Mesenchymal stem cell (in vitro differentiated cells and primary cell): ENCODE measurements around the gene BOD1.

Experiments used
- DNase-seq: peaks from one replicate; pipeline ENCODE4 v3.0.0-alpha.2; 2013
- H2AFZ ChIP-seq: one replicate; pipeline ENCODE4 v1.6.1; 2013; ENCODE audit warnings: low read depth, mild to moderate bottlenecking, control low read depth, inconsistent platforms, low read length, moderate library complexity
- H2AK5ac ChIP-seq: 2 replicates; pipeline ENCODE4 v1.6.1; 2013; ENCODE audit warnings: low read length, moderate library complexity, mild to moderate bottlenecking, inconsistent platforms; ENCODE audit not compliant: severe bottlenecking
- H2BK120ac ChIP-seq: one replicate; pipeline ENCODE4 v1.6.1; 2013; ENCODE audit warnings: low read depth, mild to moderate bottlenecking, inconsistent platforms, low read length, moderate library complexity
- H2BK12ac ChIP-seq, 2 experiments: one replicate each; pipeline ENCODE4 v1.6.1; 2013; ENCODE audit warnings: inconsistent platforms in 2 of 2, low read length in 2 of 2, mild to moderate bottlenecking in 2 of 2, moderate library complexity in 2 of 2, control low read depth in 1 of 2
- H2BK15ac ChIP-seq: one replicate; pipeline ENCODE4 v1.6.1; 2013; ENCODE audit warnings: mild to moderate bottlenecking, low read depth, inconsistent platforms; ENCODE audit not compliant: poor library complexity, severe bottlenecking
- H2BK5ac ChIP-seq: 2 replicates; pipeline ENCODE4 v1.6.1; 2013; ENCODE audit warnings: low read depth, mild to moderate bottlenecking, low read length, control low read depth, inconsistent platforms; ENCODE audit not compliant: poor library complexity, severe bottlenecking
- H3K14ac ChIP-seq, 2 experiments: one replicate each; pipeline ENCODE4 v1.6.1; 2013; ENCODE audit warnings: inconsistent platforms in 2 of 2, low read length in 2 of 2, control low read depth in 1 of 2, mild to moderate bottlenecking in 1 of 2, moderate library complexity in 1 of 2
- H3K18ac ChIP-seq, 2 experiments: one replicate each; pipeline ENCODE4 v1.6.1; 2013; ENCODE audit warnings: inconsistent platforms in 2 of 2, low read length in 2 of 2, control low read depth in 1 of 2, low read depth in 1 of 2, mild to moderate bottlenecking in 1 of 2
- H3K23ac ChIP-seq, 2 experiments: one replicate each; pipeline ENCODE4 v1.6.1; 2013; ENCODE audit warnings: inconsistent platforms in 2 of 2, low read length in 2 of 2, mild to moderate bottlenecking in 2 of 2, moderate library complexity in 2 of 2, control low read depth in 1 of 2
- H3K27ac ChIP-seq: 2 replicates; pipeline ENCODE4 v1.5.1; 2013; ENCODE audit warnings: mild to moderate bottlenecking, moderate library complexity, low read length, control low read depth, inconsistent platforms; ENCODE audit not compliant: poor library complexity, severe bottlenecking
- H3K27me3 ChIP-seq, 2 experiments: 2 replicates each; pipeline versions ENCODE4 v1.6.1 to v1.7.0; 2013; ENCODE audit warnings: low read length in 2 of 2, mild to moderate bottlenecking in 2 of 2, moderate library complexity in 2 of 2, control low read depth in 1 of 2, inconsistent platforms in 1 of 2; ENCODE audit not compliant: control insufficient read depth in 1 of 2, insufficient read depth in 1 of 2
- H3K36me3 ChIP-seq, 2 experiments: 2 replicates each; pipeline versions ENCODE4 v1.6.1 to v1.7.0; 2013; ENCODE audit warnings: low read length in 2 of 2, control low read depth in 1 of 2, inconsistent platforms in 1 of 2, low read depth in 1 of 2, mild to moderate bottlenecking in 1 of 2; ENCODE audit not compliant: insufficient read depth in 2 of 2, control insufficient read depth in 1 of 2
- H3K4ac ChIP-seq, 2 experiments: one replicate each; pipeline ENCODE4 v1.6.1; 2013; ENCODE audit warnings: inconsistent platforms in 2 of 2, low read length in 2 of 2, mild to moderate bottlenecking in 2 of 2, moderate library complexity in 2 of 2, control low read depth in 1 of 2, low read depth in 1 of 2
- H3K4me1 ChIP-seq: 2 replicates; pipeline ENCODE4 v1.6.1; 2013; ENCODE audit warnings: low read depth, low read length, control low read depth; ENCODE audit not compliant: control insufficient read depth, insufficient read depth
- H3K4me2 ChIP-seq: 2 replicates; pipeline ENCODE4 v1.6.1; 2013; ENCODE audit warnings: low read length, mild to moderate bottlenecking, inconsistent platforms; ENCODE audit not compliant: poor library complexity, severe bottlenecking
- H3K4me3 ChIP-seq, 2 experiments: 2 replicates each; pipeline versions ENCODE4 v1.5.1 to v1.7.0; 2013; ENCODE audit warnings: low read length in 2 of 2, mild to moderate bottlenecking in 2 of 2, control low read depth in 1 of 2, low read depth in 1 of 2; ENCODE audit not compliant: insufficient read depth in 1 of 2
- H3K79me1 ChIP-seq: replicated peaks from 2 replicates; pipeline ENCODE4 v1.6.1; 2013; ENCODE audit warnings: mild to moderate bottlenecking, control low read depth, low read length, inconsistent platforms; ENCODE audit not compliant: poor library complexity, severe bottlenecking
- H3K9ac ChIP-seq: 2 replicates; pipeline ENCODE4 v1.7.0; 2013; ENCODE audit warnings: mild to moderate bottlenecking, low read length, moderate library complexity
- H3K9me3 ChIP-seq: 2 replicates; pipeline ENCODE4 v1.7.0; 2013; ENCODE audit warnings: mild to moderate bottlenecking, low read length; ENCODE audit not compliant: control insufficient read depth
- H4K8ac ChIP-seq: one replicate; pipeline ENCODE4 v1.6.1; 2013; ENCODE audit warnings: inconsistent platforms, mild to moderate bottlenecking, low read length, moderate library complexity
- H4K91ac ChIP-seq: one replicate; pipeline ENCODE4 v1.6.1; 2013; ENCODE audit warnings: mild to moderate bottlenecking, low read length, inconsistent platforms
- WGBS: methylation state at CpG from one replicate; pipeline ENCODE4 v1.1.7; 2013; ENCODE audit warnings: mixed read lengths; 5-methylcytosine and 5-hydroxymethylcytosine counted together

BOD1 gene

GRCh38 chr5:173565491-173566072, 50.9 kb downstream of the BOD1 start:
- no peak overlapping the region for H2BK15ac ChIP-seq
- no peak overlapping the region for H3K18ac ChIP-seq
- no peak overlapping the region for H4K91ac ChIP-seq
- no peak overlapping the region for H3K4me2 ChIP-seq
- H3K4ac ChIP-seq: no peak overlapping the region
- H2BK120ac ChIP-seq: no peak overlapping the region
- peaks cover 0 to 11% of the 10 kb centered on the region in 2 experiments for H3K27me3 ChIP-seq
- H3K4me1 ChIP-seq: peaks cover 2% of the 10 kb centered on the region
- DNase-seq: no peak
- 100% methylated on average over 3 of the region's 3 CpGs for WGBS
- no peak overlapping the region for H2AFZ ChIP-seq
- peak overlapping the region; percentile 31 for H2AK5ac ChIP-seq
- no peak overlapping the region for H3K27ac ChIP-seq
- no peak overlapping the region for H3K23ac ChIP-seq
- peaks cover 19% of the 10 kb centered on the region for H3K9me3 ChIP-seq
- no peak overlapping the region for H3K14ac ChIP-seq
- H3K4me3 ChIP-seq: no peak overlapping the region
- H3K79me1 ChIP-seq: no peaks in the 10 kb centered on the region
- no peak overlapping the region for H2BK5ac ChIP-seq
- no peaks in the 10 kb centered on the region for H3K36me3 ChIP-seq
- H4K8ac ChIP-seq: no peak overlapping the region
- H3K9ac ChIP-seq: no peak overlapping the region
- peak overlapping the region in 1 of 2 experiments; percentile 44 for H2BK12ac ChIP-seq

GRCh38 chr5:173564106-173564505, 52.3 kb downstream of the BOD1 start:
- no peak overlapping the region for H2BK15ac ChIP-seq
- no peak overlapping the region for H4K8ac ChIP-seq
- 83% methylated on average over 4 of the region's 4 CpGs for WGBS
- no peak overlapping the region for H2BK5ac ChIP-seq
- no peak overlapping the region for H3K14ac ChIP-seq
- H3K9me3 ChIP-seq: peaks cover 32% of the 10 kb centered on the region
- H2BK120ac ChIP-seq: no peak overlapping the region
- no peak for DNase-seq
- H3K18ac ChIP-seq: no peak overlapping the region
- H3K4ac ChIP-seq: no peak overlapping the region
- H3K36me3 ChIP-seq: no peaks in the 10 kb centered on the region
- H3K9ac ChIP-seq: no peak overlapping the region
- H3K4me1 ChIP-seq: peaks cover 2% of the 10 kb centered on the region
- H3K27me3 ChIP-seq: peaks cover 0 to 11% of the 10 kb centered on the region in 2 experiments
- no peak overlapping the region for H2BK12ac ChIP-seq
- no peaks in the 10 kb centered on the region for H3K79me1 ChIP-seq
- H3K23ac ChIP-seq: no peak overlapping the region
- H2AFZ ChIP-seq: no peak overlapping the region
- H4K91ac ChIP-seq: no peak overlapping the region
- no peak overlapping the region for H3K4me3 ChIP-seq
- no peak overlapping the region for H3K4me2 ChIP-seq
- H2AK5ac ChIP-seq: no peak overlapping the region
- no peak overlapping the region for H3K27ac ChIP-seq

GRCh38 chr5:173563246-173563645, 53.2 kb downstream of the BOD1 start:
- WGBS: 93% methylated on average over 6 of the region's 6 CpGs

DNA sequence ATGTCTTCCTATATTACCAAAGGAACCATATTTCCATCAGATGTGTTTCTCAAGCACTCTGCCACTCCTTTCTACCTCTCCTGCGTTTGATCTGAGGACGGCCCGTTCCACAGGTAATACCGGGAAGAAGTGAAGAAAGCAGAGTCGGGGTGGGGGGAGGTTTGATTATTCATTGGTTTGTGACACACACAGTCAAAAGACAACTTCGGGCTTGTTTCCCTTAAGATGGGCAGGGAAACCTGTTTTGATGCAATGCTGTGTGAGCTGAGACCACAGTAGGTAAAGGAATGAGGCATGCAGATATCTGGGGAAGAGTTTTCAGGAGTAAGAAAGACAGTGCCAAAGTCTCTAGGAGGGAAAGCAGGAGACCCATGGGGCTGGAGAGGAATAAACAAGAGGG, 54.0 kb downstream of the BOD1 start:
- Histone ChIP-seq H2AFZ (no peak overlapping the region), H3K23ac (no peak overlapping the region), H2BK5ac (no peak overlapping the region), H3K4me1 (peaks cover 2% of the 10 kb centered on the region), H3K79me1 (no peaks in the 10 kb centered on the region), H3K9me3 (peaks cover 22% of the 10 kb centered on the region), H2AK5ac (no peak overlapping the region), H4K91ac (no peak overlapping the region), H4K8ac (no peak overlapping the region), H3K18ac (no peak overlapping the region), H3K4me3 (no peak overlapping the region), H3K27me3 (peaks cover 0 to 11% of the 10 kb centered on the region in 2 experiments), H3K27ac (no peak overlapping the region), H3K4me2 (no peak overlapping the region), H2BK12ac (no peak overlapping the region), H3K9ac (no peak overlapping the region), H3K4ac (no peak overlapping the region), H2BK120ac (no peak overlapping the region), H3K36me3 (no peaks in the 10 kb centered on the region), H2BK15ac (no peak overlapping the region), H3K14ac (no peak overlapping the region)
- WGBS: 95% methylated on average over 6 of the region's 6 CpGs
- no peak for DNase-seq

More at GRCh38 chr5:173563246-173563645, 53.2 kb downstream of the BOD1 start:
- Histone ChIP-seq H2BK5ac (no peak overlapping the region), H4K8ac (no peak overlapping the region), H3K4me3 (no peak overlapping the region), H3K9me3 (peaks cover 25% of the 10 kb centered on the region), H3K27me3 (peaks cover 0 to 11% of the 10 kb centered on the region in 2 experiments), H3K9ac (no peak overlapping the region), H3K36me3 (no peaks in the 10 kb centered on the region), H3K79me1 (no peaks in the 10 kb centered on the region), H3K4ac (no peak overlapping the region), H2BK12ac (no peak overlapping the region), H4K91ac (no peak overlapping the region), H3K14ac (peak overlapping the region in 1 of 2 experiments; percentile 6), H3K23ac (no peak overlapping the region), H3K27ac (no peak overlapping the region), H3K18ac (no peak overlapping the region), H2AK5ac (no peak overlapping the region), H3K4me1 (peaks cover 2% of the 10 kb centered on the region), H3K4me2 (no peak overlapping the region), H2BK120ac (no peak overlapping the region), H2BK15ac (no peak overlapping the region), H2AFZ (no peak overlapping the region)
- DNase-seq: no peak
